Subcutaneous adipose tissue (tissue), 4 donors: Measurements from ENCODE around the gene PTPRN2. TPM values are rescaled to one million over a fixed set of nuclear protein-coding genes. Genes with fewer than 3 reads are reported as not detected.

ENCODE experiments used
- CTCF ChIP-seq: fragments of 450-650 bp; IDR thresholded peaks from one replicate; pipeline ENCODE4 v1.5.1; 2016; ENCODE audit warnings: low read depth, mild to moderate bottlenecking, control low read depth, antibody characterized with exemption, moderate library complexity
- total RNA-seq, 4 donors: library from RNA; depleted of rRNA; stranded (reverse); fragments of >200 nt; gene quantifications; one replicate each; pipeline ENCODE4 v1.1.0, GENCODE V29; 2016

The PTPRN2 gene
- total RNA-seq, 4 donors from 2014 or later, result 2.0 to 4.6 (median 3.7) TPM

DNA sequence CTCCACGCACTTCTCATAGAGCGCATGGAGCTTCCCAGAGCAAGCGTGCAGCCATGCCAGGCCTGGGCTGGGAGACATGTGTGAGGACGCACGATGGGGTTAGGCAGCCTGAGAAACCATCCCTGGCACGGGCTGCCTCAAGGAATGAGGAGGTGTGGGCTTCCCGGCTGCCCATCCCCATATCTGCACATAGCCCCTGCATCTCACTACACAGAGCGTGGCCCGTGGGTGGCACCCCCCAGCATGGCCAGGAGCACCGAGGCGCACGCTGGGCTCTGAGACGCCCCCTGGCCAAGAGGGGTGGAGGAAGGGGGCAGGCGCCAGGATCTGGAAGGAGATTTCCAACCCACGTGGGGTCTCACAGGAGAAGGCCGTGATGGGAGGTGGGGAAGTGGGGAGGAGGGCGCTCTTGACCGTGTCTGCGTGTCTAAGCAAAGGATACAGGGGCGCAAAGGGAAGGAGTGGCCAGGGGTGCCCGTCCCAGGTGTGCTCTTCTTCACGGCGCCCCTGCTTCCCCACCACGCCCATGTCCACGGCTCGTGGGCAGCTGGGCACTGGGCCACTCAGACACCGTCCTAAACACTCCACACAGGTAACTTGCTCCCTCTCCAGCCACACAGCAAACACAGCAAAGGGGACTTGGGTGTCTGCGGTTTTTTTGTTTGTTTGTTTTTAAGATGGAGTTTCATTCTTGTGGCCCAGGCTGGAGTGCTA is 340.5 kb downstream of the PTPRN2 start:
- no peak for TF ChIP-seq CTCF

DNA sequence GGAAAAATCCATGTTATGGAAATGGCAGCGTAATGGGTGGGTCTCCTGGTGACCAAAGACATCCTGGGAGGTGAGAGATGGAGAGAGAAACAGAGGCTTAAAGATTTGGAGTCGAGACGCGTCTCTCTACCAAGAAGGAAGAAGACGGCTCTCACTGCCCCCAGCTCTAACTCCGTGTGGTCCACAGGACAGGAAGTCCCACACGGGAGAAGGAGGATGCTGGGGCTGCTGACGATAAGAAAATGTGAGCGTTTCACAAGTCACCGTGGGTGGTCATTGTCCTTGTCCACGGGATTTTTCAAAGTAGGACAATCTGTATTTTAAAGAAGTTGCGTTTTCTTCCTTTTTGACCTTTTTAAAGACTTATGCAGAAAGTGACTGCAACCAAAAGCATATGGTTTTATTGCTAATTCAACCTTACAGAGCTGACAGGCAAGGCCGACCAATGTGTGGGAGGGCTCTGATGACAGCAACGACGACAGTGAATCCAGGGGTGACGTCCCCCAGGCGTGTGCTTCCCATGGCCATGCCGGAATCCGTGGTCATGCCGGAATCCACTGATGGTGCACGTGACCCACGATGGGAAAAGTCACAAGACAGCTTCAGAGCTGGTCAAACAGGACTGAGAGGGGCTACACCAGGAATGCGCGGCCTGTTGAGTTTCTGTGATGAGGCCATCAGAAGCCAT is 341.2 kb downstream of the PTPRN2 start:
- TF ChIP-seq CTCF, result no peak

GRCh38 chr7:158245724-158246041 is 341.9 kb downstream of the PTPRN2 start:
- no peak for TF ChIP-seq CTCF

GRCh38 chr7:158244873-158245723 is 342.5 kb downstream of the PTPRN2 start:
- TF ChIP-seq CTCF, result no peak

- no peak for TF ChIP-seq CTCF
These were observed 343.2 kb downstream of the PTPRN2 start for GRCh38 chr7:158244430-158244829.

DNA sequence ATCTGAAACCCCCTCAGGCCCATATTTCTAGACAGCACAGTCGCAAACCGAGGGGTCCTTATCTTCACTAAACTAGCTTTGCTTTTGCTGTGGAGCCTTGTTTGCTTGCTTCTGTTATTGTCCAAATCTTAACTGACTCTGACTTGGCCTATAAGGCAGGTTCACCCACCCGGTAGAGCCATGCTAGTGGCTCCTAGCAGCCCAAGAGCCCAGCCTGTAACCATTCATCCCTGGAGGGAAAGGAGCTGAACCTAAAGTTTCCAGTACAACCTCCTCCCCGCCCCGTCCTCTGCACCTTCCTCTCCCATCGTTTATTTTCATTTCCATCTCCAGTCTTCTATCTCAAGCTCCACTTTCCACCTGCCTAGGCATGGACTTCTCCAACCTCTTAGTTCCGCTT is 345.7 kb downstream of the PTPRN2 start:
- TF ChIP-seq CTCF, result no peak

- TF ChIP-seq CTCF, result no peak
These were observed 346.8 kb downstream of the PTPRN2 start for GRCh38 chr7:158240801-158241200.
